SH-SY5Y (cell line): ENCODE results near the gene RRP12.

ENCODE experiments used
- GATA2 ChIP-seq: IDR thresholded peaks from 2 replicates; pipeline ENCODE4 v1.6.1; 2011; ENCODE audit warnings: mild to moderate bottlenecking, low read depth, low read length
- GATA3 ChIP-seq: IDR thresholded peaks from 2 replicates; pipeline ENCODE4 v1.6.1; 2011; ENCODE audit warnings: low read depth, mild to moderate bottlenecking, low read length, moderate library complexity

DNA sequence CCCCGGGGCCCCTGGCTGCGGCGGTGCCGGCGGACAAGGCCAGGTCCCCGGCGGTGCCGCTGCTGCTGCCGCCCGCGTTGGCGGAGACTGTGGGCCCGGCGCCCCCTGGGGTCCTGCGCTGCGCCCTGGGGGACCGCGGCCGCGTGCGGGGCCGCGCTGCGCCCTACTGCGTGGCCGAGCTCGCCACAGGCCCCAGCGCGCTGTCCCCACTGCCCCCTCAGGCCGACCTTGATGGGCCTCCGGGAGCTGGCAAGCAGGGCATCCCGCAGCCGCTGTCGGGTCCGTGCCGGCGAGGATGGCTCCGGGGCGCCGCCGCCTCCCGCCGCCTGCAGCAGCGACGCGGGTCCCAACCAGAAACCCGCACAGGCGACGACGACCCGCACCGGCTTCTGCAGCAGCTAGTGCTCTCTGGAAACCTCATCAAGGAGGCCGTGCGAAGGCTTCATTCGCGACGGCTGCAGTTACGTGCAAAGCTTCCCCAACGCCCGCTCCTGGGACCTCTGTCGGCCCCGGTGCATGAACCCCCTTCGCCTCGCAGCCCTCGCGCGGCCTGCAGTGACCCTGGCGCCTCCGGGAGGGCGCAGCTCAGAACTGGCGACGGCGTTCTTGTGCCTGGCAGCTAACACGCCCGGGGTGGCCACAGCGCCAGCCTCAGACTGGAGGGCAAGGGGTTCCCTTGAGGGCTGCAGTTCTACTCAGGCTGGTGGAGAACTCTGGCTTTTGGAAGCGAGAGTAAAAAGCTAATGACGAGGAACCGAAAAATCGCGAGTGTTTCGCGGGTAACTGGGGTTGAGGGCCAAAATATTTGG lies 81.3 kb downstream of the RRP12 start:
- no peak for TF ChIP-seq GATA2
- TF ChIP-seq GATA3, result no peak
